ENCODE results near the gene LAPTM5.
A peak's percentile ranks its signal among the peaks of the same experiment; 100 is the strongest.

Gene LAPTM5

DNA sequence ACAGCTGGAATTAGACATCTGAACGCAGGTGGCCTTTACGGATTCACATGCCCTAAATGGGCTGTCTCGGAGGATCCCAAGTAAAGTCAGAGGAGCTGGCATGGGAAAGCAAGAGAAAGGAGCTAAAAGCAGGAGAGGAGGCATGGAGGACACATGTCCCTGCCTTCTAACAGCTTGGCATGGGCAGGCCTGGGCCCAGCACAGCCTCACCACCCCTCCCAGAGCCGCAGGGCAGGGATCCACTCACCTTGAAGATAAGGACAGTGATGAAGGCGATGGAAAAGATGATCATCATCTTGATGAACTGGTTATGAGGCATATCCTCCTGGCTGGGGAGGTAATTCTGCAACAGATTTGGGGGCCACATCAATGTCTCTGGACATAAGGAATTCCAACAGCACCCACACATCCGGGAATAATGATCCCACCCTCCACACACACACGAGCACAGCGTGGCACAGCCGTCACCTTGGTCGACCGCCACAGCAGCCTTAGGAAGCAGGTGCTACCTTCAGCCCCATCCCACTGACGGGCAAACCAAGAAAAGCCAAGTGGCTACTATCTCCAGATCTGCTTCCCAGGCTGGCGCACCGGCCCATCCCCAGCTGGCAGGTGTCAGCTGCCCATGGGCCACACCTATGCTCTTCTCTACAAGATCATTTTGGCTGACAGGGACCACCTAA, 20.1 kb downstream of the LAPTM5 start:
- no peaks in the 10 kb centered on the region for H3K27me3 ChIP-seq (ENCODE audit: insufficient read depth, low read length)
- H3K4me1 ChIP-seq (ENCODE audit: insufficient read depth, low read length) = peaks cover 16% of the 10 kb centered on the region
- no peaks in the 10 kb centered on the region for H3K36me3 ChIP-seq (ENCODE audit: insufficient read depth, low read length)
- no peak overlapping the region for H3K4me3 ChIP-seq (ENCODE audit: low read length)
- no peaks in the 10 kb centered on the region for H3K9me3 ChIP-seq (ENCODE audit: insufficient read depth, low read depth, low read length)
- H3K9ac ChIP-seq (ENCODE audit: low read depth, low read length) = no peak overlapping the region
- WGBS = 94% methylated on average over 14 of the region's 14 CpGs
- H3K27ac ChIP-seq (ENCODE audit: low read depth, low read length) = no peak overlapping the region

DNA sequence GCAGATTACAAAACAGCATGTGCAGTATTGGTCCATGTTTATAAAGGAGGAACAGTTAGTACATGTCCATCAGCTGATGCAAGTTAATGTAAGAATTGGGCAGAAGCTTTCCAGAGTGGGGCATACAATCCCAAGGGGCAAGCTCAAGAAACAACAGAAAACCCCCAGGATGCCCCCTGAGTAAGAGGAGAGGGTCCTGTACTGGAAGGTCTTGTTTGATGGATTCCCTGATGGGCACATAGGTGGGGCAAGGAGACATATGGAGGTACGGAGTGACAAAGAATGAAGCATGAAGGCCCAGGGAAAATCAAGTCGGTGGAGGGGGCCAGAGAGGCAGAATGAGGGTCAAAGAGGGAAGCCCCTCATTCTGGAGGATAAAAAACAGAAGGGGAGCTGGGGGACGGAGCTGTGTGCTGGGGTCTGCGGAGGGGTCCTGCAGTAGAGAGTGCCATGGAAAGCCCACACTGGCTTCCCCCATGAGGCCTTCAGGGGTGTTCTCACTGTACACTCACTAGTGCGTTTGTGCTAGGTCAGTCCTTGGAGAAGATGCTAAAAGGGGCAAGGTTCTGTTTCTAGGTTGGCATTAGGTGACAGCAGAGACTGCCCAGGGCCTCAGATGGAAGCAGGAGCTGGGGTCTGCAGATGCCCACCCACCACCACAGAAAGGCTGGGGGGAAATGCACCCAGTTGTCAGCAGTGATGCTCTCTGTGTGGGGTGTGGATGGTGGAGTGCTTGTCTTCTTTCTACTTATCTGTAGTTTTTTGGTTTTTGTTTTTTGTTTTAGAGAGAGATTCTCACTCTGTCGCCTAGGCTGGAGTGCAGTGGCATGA, 21.7 kb downstream of the LAPTM5 start:
- H3K9ac ChIP-seq (ENCODE audit: low read depth, low read length) = no peak overlapping the region
- WGBS = 92% methylated on average over 6 of the region's 6 CpGs
- no peaks in the 10 kb centered on the region for H3K9me3 ChIP-seq (ENCODE audit: insufficient read depth, low read depth, low read length)
- no peak overlapping the region for H3K27ac ChIP-seq (ENCODE audit: low read depth, low read length)
- H3K27me3 ChIP-seq (ENCODE audit: insufficient read depth, low read length) = no peaks in the 10 kb centered on the region
- H3K4me3 ChIP-seq (ENCODE audit: low read length) = no peak overlapping the region
- H3K4me1 ChIP-seq (ENCODE audit: insufficient read depth, low read length) = peaks cover 11% of the 10 kb centered on the region
- no peaks in the 10 kb centered on the region for H3K36me3 ChIP-seq (ENCODE audit: insufficient read depth, low read length)

DNA sequence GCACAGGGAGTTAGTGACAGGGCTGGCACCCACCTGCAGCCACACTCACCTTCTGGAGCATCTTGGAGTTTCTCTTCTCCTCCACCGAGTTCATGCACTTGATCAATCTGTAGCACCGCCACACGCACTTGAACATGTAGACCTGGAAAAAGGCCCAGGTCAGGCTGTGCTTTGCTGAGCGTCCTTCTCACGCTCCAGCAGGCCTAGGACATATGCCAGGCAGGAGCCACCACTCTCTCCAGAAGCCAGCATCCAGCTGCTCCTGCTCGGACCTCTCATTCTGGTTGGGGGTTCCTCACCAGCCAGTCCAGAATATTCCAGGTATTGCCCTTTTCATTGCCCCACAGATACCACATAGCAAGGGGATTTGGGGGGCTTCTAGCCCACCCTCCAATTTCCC, 22.4 kb downstream of the LAPTM5 start:
- Histone ChIP-seq H3K4me1 (ENCODE audit: insufficient read depth, low read length) (peaks cover 11% of the 10 kb centered on the region), H3K4me3 (ENCODE audit: low read length) (no peak overlapping the region), H3K9ac (ENCODE audit: low read depth, low read length) (no peak overlapping the region), H3K36me3 (ENCODE audit: insufficient read depth, low read length) (no peaks in the 10 kb centered on the region), H3K27me3 (ENCODE audit: insufficient read depth, low read length) (no peaks in the 10 kb centered on the region), H3K27ac (ENCODE audit: low read depth, low read length) (no peak overlapping the region), H3K9me3 (ENCODE audit: insufficient read depth, low read depth, low read length) (no peaks in the 10 kb centered on the region)
- 89% methylated on average over 6 of the region's 6 CpGs for WGBS

DNA sequence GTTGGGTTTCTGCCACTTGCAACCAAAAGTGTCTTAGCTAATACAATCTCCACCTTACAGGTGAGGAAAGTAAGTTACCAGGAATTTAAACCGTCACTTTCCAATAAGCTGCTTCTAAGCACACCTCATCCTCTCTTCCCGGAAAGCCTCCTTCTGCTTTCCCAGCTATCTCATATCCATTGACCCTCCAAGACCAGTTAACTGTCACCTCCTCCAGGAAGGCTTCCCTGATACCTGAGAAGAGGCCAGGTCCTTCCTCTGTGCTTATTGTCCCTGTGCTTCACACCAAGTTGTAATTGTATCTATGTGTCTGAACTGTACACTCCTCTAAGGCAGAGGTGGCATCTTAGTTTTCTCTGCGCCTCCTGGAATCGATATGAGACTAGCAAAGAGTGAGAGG, 23.0 kb downstream of the LAPTM5 start:
- 98% methylated on average over 4 of the region's 4 CpGs for WGBS
- no peaks in the 10 kb centered on the region for H3K36me3 ChIP-seq (ENCODE audit: insufficient read depth, low read length)
- peaks cover 11% of the 10 kb centered on the region for H3K4me1 ChIP-seq (ENCODE audit: insufficient read depth, low read length)
- no peaks in the 10 kb centered on the region for H3K9me3 ChIP-seq (ENCODE audit: insufficient read depth, low read depth, low read length)
- no peak overlapping the region for H3K27ac ChIP-seq (ENCODE audit: low read depth, low read length)
- no peaks in the 10 kb centered on the region for H3K27me3 ChIP-seq (ENCODE audit: insufficient read depth, low read length)
- H3K4me3 ChIP-seq (ENCODE audit: low read length) = no peak overlapping the region
- H3K9ac ChIP-seq (ENCODE audit: low read depth, low read length) = no peak overlapping the region

DNA sequence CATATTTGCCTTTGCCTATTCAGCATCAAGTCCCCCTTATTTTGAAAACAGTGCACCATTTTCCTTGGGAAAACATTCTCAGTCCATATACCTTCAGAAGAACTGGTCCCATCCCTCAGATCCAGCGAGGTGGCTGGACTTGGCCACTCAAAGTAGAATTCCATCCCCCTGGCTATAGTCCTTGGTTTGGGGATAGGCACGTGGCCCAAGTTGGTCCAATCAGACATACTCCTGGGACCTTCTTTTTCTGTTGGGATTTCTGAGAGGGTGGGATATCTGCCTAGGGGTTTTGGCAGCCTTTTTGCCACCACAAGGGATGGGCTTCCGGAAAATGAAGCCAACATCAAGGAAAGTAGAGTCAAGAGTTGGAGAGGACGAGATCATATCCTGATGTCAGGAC, 23.5 kb downstream of the LAPTM5 start:
- no peaks in the 10 kb centered on the region for H3K27me3 ChIP-seq (ENCODE audit: insufficient read depth, low read length)
- H3K9ac ChIP-seq (ENCODE audit: low read depth, low read length) = no peak overlapping the region

DNA sequence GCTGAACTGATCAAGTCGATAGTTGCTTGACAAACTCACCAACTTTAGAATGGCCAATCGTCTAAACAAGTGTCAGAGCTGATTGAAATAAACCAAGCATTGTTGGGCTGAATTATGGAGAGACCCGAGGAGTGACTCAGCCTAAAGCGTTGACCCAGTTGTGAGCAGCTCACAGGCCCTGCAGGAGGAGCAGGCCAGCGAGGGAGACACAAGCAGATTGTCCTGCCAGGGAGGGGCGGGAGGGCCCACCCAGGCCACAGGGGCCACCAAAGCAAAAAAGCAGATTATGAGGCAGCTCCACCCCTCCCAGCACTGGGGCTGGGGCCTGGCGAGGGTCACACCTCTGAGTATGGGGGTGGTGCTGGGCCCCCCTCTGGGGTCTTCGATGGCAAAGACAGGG, 24.1 kb downstream of the LAPTM5 start:
- no peak overlapping the region for H3K9ac ChIP-seq (ENCODE audit: low read depth, low read length)
- 64% methylated on average over 8 of the region's 8 CpGs for WGBS
- peaks cover 11% of the 10 kb centered on the region for H3K4me1 ChIP-seq (ENCODE audit: insufficient read depth, low read length)
- no peak overlapping the region for H3K4me3 ChIP-seq (ENCODE audit: low read length)
- H3K9me3 ChIP-seq (ENCODE audit: insufficient read depth, low read depth, low read length) = no peaks in the 10 kb centered on the region
- H3K27ac ChIP-seq (ENCODE audit: low read depth, low read length) = no peak overlapping the region
- H3K36me3 ChIP-seq (ENCODE audit: insufficient read depth, low read length) = no peaks in the 10 kb centered on the region
- H3K27me3 ChIP-seq (ENCODE audit: insufficient read depth, low read length) = no peaks in the 10 kb centered on the region

More for the DNA sequence above, 23.5 kb downstream of the LAPTM5 start:
- Histone ChIP-seq H3K27ac (ENCODE audit: low read depth, low read length) (no peak overlapping the region), H3K9me3 (ENCODE audit: insufficient read depth, low read depth, low read length) (no peaks in the 10 kb centered on the region), H3K4me1 (ENCODE audit: insufficient read depth, low read length) (peaks cover 11% of the 10 kb centered on the region), H3K4me3 (ENCODE audit: low read length) (no peak overlapping the region), H3K36me3 (ENCODE audit: insufficient read depth, low read length) (no peaks in the 10 kb centered on the region)
- 91% methylated on average over 4 of the region's 4 CpGs for WGBS

DNA sequence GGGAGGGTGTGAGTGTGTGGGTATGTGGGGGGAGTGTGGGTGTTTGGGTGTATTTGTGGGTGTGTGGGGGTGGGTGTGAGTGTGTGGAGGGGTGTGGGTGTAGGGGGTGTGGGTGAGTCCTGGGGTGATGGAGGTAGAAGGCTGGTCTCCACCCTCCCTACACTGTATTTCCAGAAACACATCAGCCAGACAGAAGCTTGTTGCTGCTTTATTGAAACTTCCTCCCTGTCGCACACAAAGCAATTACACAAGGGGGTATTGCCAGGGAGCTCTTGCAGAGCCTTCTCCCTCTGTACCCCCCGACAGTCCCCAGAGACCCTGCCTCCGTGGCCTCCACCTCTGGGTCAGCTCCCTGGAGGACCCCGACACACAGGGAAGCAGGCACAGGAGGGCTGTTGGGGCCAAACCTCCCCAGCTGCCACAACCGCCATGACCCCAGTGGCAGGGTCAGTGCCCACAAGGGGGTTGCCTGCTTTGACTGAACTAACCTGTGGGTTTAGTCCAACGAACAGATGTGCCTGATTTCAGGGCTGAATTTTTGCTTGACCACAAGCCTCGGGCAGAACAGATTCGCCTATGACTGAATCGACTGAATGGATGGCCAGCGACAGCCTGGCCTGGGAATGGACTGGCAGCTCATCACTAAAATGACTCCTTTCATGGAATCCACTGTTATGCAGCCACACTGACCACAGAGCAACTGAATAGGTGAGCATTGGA, 25.1 kb downstream of the LAPTM5 start:
- Histone ChIP-seq H3K9ac (ENCODE audit: low read depth, low read length) (no peak overlapping the region), H3K4me3 (ENCODE audit: low read length) (no peak overlapping the region), H3K4me1 (ENCODE audit: insufficient read depth, low read length) (peaks cover 20% of the 10 kb centered on the region), H3K27me3 (ENCODE audit: insufficient read depth, low read length) (no peaks in the 10 kb centered on the region), H3K36me3 (ENCODE audit: insufficient read depth, low read length) (no peaks in the 10 kb centered on the region), H3K27ac (ENCODE audit: low read depth, low read length) (peak overlapping the region; percentile 24; the same call in 1 of the 2 replicates), H3K9me3 (ENCODE audit: insufficient read depth, low read depth, low read length) (no peaks in the 10 kb centered on the region)
- WGBS = 65% methylated on average over 10 of the region's 10 CpGs

DNA sequence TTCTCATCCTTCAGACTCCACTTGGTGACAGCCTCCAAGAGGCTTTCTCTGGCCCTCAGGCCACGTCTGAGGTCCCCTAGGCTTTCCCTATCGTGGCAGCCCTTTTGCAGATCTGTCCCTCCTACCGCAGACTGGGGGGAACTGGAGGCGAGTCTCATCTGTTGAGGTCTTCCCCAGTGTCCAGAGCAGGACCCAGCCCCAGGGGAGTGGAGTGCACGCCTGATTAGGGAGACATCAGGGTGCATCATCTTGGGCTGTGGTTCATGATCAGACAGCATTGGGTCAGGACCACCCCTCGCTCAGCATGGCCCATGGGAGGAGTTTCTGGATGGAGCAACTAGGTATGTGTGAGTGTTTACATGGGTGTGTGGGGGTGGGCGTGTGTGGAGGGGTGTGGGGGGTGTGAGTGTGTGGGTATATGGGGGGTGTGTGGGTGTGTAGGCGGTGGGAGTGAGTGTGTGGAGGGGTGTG, 25.7 kb downstream of the LAPTM5 start:
- H3K4me1 ChIP-seq (ENCODE audit: insufficient read depth, low read length) = peaks cover 26% of the 10 kb centered on the region
- no peak overlapping the region for H3K27ac ChIP-seq (ENCODE audit: low read depth, low read length)
- WGBS = 82% methylated on average over 8 of the region's 8 CpGs
- no peaks in the 10 kb centered on the region for H3K27me3 ChIP-seq (ENCODE audit: insufficient read depth, low read length)
- H3K9ac ChIP-seq (ENCODE audit: low read depth, low read length) = no peak overlapping the region
- no peaks in the 10 kb centered on the region for H3K36me3 ChIP-seq (ENCODE audit: insufficient read depth, low read length)
- H3K4me3 ChIP-seq (ENCODE audit: low read length) = no peak overlapping the region
- no peaks in the 10 kb centered on the region for H3K9me3 ChIP-seq (ENCODE audit: insufficient read depth, low read depth, low read length)

DNA sequence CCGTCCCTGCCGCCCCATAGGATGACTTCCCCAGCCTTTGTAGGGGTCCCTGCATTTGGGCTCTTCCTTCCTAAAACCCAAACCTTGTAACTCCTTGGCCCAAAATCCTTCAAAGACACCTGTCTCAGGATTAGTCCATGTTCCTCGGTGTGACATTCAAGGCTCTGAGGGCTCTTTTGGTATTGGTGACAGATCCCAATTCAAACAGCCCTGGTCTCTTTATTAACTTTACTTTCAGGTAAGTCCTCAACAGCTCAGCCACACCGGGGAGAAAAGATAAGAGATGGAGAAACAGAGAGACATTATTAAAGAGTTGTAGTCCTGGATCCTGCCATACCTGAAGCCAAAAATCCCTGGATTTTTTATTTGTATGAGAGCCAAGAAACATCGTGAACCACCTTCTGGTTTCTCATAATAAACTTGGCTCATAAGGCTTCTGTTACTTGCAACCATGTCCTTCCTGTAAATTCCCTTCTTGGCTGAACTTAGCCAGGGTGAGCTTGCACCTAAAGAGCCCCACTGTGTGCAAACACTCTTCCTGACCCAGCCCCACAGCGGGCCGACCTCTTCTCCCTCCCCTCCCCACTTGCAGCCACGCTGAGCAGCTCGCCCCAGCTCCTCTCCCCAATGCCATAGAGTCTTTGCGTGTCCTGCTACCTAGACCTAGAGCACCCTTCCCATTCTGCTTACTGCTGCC, 26.3 kb downstream of the LAPTM5 start:
- Histone ChIP-seq H3K9ac (ENCODE audit: low read depth, low read length) (no peak overlapping the region), H3K4me3 (ENCODE audit: low read length) (no peak overlapping the region), H3K4me1 (ENCODE audit: insufficient read depth, low read length) (peaks cover 31% of the 10 kb centered on the region), H3K27ac (ENCODE audit: low read depth, low read length) (no peak overlapping the region), H3K9me3 (ENCODE audit: insufficient read depth, low read depth, low read length) (no peaks in the 10 kb centered on the region), H3K27me3 (ENCODE audit: insufficient read depth, low read length) (no peaks in the 10 kb centered on the region), H3K36me3 (ENCODE audit: insufficient read depth, low read length) (no peaks in the 10 kb centered on the region)
- 79% methylated on average over 10 of the region's 10 CpGs for WGBS

DNA sequence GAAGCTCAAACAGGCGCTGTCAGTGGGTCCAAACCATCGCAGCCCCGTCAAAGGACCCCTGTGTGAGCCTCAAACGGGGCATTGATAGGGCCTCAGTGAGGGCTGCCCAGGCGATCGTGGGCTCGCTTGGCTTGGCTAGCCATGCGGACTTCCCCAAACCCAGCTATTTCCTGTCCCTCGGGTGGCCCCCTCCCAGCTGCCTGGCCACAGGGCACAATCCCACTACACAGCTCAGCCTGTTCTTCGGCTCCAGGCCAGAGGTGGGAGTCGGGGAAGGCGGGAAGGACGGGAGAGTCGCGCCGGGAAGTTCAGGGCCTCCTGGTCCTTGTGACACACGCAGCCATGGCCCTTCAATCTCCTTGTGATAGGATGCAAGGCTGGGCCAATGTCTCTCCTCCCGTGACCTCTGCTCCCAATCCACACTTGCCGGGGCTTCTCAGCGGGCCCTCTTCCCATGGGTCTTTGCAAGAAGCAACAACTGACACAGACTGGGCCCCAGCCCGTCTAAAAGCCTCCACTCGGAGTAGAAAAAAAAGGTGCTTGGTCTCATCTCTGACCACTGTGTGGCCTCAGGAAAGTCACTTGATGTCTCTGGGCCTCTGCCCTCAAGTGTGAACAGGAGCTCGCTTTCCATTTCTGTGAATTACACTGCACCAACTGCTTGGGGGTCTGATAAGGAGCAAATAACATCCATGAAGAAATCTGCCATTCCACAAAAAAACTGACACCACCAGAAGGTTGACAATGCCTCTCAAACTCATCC, 27.0 kb downstream of the LAPTM5 start:
- Histone ChIP-seq H3K4me3 (ENCODE audit: low read length) (no peak overlapping the region), H3K9me3 (ENCODE audit: insufficient read depth, low read depth, low read length) (no peaks in the 10 kb centered on the region), H3K36me3 (ENCODE audit: insufficient read depth, low read length) (no peaks in the 10 kb centered on the region), H3K27me3 (ENCODE audit: insufficient read depth, low read length) (no peaks in the 10 kb centered on the region), H3K9ac (ENCODE audit: low read depth, low read length) (no peak overlapping the region), H3K27ac (ENCODE audit: low read depth, low read length) (no peak overlapping the region), H3K4me1 (ENCODE audit: insufficient read depth, low read length) (peaks cover 32% of the 10 kb centered on the region)
- 80% methylated on average over 23 of the region's 23 CpGs for WGBS

All from HUES64 (cell line).